GM12878 (cell line): Measurements from ENCODE around the gene PLIN3. TPM values are rescaled to one million over a fixed set of nuclear protein-coding genes. Genes with fewer than 3 reads are reported as not detected.
A peak's percentile ranks its signal among the peaks of the same experiment; 100 is the strongest.

Source experiments
- ESRRA ChIP-seq: IDR thresholded peaks from 2 replicates; pipeline ENCODE4 v1.6.1; 2012; ENCODE audit warnings: mild to moderate bottlenecking, low read length, improper control_type of control experiment
- NFIC ChIP-seq: IDR thresholded peaks from 2 replicates; pipeline ENCODE4 v1.6.1; 2012; ENCODE audit warnings: low read depth, mild to moderate bottlenecking, inconsistent platforms, low read length, moderate library complexity
- PAX5 ChIP-seq: IDR thresholded peaks from 2 replicates; pipeline ENCODE4 v1.6.1; 2011; ENCODE audit warnings: low read depth, low read length, borderline replicate concordance
- PKNOX1 ChIP-seq: fragments of 450-650 bp; IDR thresholded peaks from 2 replicates; pipeline ENCODE4 v1.6.1; 2016; ENCODE audit warnings: mild to moderate bottlenecking
- PML ChIP-seq: IDR thresholded peaks from 2 replicates; pipeline ENCODE4 v1.6.1; 2012; ENCODE audit warnings: low read length, inconsistent platforms
- SIN3A ChIP-seq: IDR thresholded peaks from 2 replicates; pipeline ENCODE4 v1.6.1; 2012; ENCODE audit warnings: low read depth, low read length, improper control_type of control experiment
- SMARCA5 ChIP-seq: fragments of 450-650 bp; IDR thresholded peaks from 2 replicates; pipeline ENCODE4 v1.6.1; 2017; ENCODE audit warnings: mild to moderate bottlenecking
- SP1 ChIP-seq: IDR thresholded peaks from one replicate; pipeline ENCODE4 v1.6.1; 2011; ENCODE audit warnings: low read depth, low read length
- YY1 ChIP-seq: IDR thresholded peaks from 2 replicates; pipeline ENCODE4 v1.6.1; 2011; ENCODE audit warnings: low read depth, mild to moderate bottlenecking, low read length
- ZNF24 ChIP-seq: fragments of 450-650 bp; IDR thresholded peaks from 2 replicates; pipeline ENCODE4 v1.6.1; 2017; ENCODE audit warnings: antibody characterized with exemption, mild to moderate bottlenecking
- ZNF274 ChIP-seq: IDR thresholded peaks from one replicate; pipeline ENCODE4 v1.8.0; 2011; ENCODE audit not compliant: insufficient read length, insufficient read depth
- polyA plus RNA-seq, 11 experiments: library from polyadenylated mRNA; depleted of rRNA in 4 of 11; unstranded in 6 of 11; stranded (reverse) in 5 of 11; fragments of >200 nt; fragmentation: Nextera tagmentation in 4 of 11; fragmentation: Illumina TruSeq in 1 of 11; extraction: Ambion mirVana in 4 of 11; extraction: Trizol in 1 of 11; gene quantifications; 1 replicate in 1 of 11; 2 replicates in 10 of 11; pipeline versions ENCODE4 v1.2.1 to v1.2.3, GENCODE V29; 2011 to 2016; ENCODE audit warnings: inconsistent platforms in 2 of 11, missing spikeins in 2 of 11, low read depth in 1 of 11
- total RNA-seq, 4 experiments: library from RNA; depleted of rRNA in 3 of 4; stranded (reverse); fragments of >200 nt in 3 of 4; fragmentation: Illumina TruSeq in 1 of 4; extraction: Trizol in 1 of 4; gene quantifications; 2 replicates each; pipeline versions ENCODE4 v1.2.1 to v1.2.3, GENCODE V29; 2013 to 2021
- TF ChIP-seq, protein P1 (sequence below): fragments of 450-650 bp; IDR thresholded peaks from 2 replicates; pipeline ENCODE4 v1.6.1; 2017; ENCODE audit warnings: low read depth, mild to moderate bottlenecking, moderate library complexity
- TF ChIP-seq, protein P2 (sequence below): fragments of 450-650 bp; IDR thresholded peaks from 2 replicates; pipeline ENCODE4 v1.6.1; 2014; ENCODE audit warnings: mild to moderate bottlenecking
- TF ChIP-seq, protein P3 (sequence below): fragments of 450-650 bp; IDR thresholded peaks from 2 replicates; pipeline ENCODE4 v1.6.1; 2018; ENCODE audit warnings: mild to moderate bottlenecking, low read depth, moderate library complexity; ENCODE audit not compliant: partially characterized antibody
- TF ChIP-seq, protein P4 (sequence below): fragments of 450-650 bp; IDR thresholded peaks from 2 replicates; pipeline ENCODE4 v1.6.1; 2016; ENCODE audit warnings: mild to moderate bottlenecking, moderate library complexity, borderline replicate concordance

The PLIN3 gene
- total and polyA plus RNA-seq, 10 of the 15 experiments (the other 5 are each of a cell fraction or from before 2014, with no cell fraction given), result 7.7 to 71.4 (median 66.8) TPM

GRCh38 chr19:4814625-4815425 lies 52.6 kb downstream of the PLIN3 start (continued):
- TF ChIP-seq, protein P1, sequence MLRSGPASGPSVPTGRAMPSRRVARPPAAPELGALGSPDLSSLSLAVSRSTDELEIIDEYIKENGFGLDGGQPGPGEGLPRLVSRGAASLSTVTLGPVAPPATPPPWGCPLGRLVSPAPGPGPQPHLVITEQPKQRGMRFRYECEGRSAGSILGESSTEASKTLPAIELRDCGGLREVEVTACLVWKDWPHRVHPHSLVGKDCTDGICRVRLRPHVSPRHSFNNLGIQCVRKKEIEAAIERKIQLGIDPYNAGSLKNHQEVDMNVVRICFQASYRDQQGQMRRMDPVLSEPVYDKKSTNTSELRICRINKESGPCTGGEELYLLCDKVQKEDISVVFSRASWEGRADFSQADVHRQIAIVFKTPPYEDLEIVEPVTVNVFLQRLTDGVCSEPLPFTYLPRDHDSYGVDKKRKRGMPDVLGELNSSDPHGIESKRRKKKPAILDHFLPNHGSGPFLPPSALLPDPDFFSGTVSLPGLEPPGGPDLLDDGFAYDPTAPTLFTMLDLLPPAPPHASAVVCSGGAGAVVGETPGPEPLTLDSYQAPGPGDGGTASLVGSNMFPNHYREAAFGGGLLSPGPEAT, result no peak
- TF ChIP-seq NFIC, result no peak
- no peak for TF ChIP-seq SP1
- TF ChIP-seq PAX5, result no peak
- no peak for TF ChIP-seq SMARCA5
- peak; percentile 100 for TF ChIP-seq ZNF24
- TF ChIP-seq SIN3A, result no peak
- TF ChIP-seq, protein P2, sequence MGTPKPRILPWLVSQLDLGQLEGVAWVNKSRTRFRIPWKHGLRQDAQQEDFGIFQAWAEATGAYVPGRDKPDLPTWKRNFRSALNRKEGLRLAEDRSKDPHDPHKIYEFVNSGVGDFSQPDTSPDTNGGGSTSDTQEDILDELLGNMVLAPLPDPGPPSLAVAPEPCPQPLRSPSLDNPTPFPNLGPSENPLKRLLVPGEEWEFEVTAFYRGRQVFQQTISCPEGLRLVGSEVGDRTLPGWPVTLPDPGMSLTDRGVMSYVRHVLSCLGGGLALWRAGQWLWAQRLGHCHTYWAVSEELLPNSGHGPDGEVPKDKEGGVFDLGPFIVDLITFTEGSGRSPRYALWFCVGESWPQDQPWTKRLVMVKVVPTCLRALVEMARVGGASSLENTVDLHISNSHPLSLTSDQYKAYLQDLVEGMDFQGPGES, result no peak
- no peak for TF ChIP-seq ZNF274
- peak; percentile 38; the same call in 1 of the 2 replicates for TF ChIP-seq PKNOX1
- no peak for TF ChIP-seq YY1
- peak; percentile 40; the same call in 1 of the 2 replicates for TF ChIP-seq PML
- TF ChIP-seq, protein P3, sequence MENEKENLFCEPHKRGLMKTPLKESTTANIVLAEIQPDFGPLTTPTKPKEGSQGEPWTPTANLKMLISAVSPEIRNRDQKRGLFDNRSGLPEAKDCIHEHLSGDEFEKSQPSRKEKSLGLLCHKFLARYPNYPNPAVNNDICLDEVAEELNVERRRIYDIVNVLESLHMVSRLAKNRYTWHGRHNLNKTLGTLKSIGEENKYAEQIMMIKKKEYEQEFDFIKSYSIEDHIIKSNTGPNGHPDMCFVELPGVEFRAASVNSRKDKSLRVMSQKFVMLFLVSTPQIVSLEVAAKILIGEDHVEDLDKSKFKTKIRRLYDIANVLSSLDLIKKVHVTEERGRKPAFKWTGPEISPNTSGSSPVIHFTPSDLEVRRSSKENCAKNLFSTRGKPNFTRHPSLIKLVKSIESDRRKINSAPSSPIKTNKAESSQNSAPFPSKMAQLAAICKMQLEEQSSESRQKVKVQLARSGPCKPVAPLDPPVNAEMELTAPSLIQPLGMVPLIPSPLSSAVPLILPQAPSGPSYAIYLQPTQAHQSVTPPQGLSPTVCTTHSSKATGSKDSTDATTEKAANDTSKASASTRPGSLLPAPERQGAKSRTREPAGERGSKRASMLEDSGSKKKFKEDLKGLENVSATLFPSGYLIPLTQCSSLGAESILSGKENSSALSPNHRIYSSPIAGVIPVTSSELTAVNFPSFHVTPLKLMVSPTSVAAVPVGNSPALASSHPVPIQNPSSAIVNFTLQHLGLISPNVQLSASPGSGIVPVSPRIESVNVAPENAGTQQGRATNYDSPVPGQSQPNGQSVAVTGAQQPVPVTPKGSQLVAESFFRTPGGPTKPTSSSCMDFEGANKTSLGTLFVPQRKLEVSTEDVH, result no peak
- no peak for TF ChIP-seq ESRRA
- TF ChIP-seq, protein P4, sequence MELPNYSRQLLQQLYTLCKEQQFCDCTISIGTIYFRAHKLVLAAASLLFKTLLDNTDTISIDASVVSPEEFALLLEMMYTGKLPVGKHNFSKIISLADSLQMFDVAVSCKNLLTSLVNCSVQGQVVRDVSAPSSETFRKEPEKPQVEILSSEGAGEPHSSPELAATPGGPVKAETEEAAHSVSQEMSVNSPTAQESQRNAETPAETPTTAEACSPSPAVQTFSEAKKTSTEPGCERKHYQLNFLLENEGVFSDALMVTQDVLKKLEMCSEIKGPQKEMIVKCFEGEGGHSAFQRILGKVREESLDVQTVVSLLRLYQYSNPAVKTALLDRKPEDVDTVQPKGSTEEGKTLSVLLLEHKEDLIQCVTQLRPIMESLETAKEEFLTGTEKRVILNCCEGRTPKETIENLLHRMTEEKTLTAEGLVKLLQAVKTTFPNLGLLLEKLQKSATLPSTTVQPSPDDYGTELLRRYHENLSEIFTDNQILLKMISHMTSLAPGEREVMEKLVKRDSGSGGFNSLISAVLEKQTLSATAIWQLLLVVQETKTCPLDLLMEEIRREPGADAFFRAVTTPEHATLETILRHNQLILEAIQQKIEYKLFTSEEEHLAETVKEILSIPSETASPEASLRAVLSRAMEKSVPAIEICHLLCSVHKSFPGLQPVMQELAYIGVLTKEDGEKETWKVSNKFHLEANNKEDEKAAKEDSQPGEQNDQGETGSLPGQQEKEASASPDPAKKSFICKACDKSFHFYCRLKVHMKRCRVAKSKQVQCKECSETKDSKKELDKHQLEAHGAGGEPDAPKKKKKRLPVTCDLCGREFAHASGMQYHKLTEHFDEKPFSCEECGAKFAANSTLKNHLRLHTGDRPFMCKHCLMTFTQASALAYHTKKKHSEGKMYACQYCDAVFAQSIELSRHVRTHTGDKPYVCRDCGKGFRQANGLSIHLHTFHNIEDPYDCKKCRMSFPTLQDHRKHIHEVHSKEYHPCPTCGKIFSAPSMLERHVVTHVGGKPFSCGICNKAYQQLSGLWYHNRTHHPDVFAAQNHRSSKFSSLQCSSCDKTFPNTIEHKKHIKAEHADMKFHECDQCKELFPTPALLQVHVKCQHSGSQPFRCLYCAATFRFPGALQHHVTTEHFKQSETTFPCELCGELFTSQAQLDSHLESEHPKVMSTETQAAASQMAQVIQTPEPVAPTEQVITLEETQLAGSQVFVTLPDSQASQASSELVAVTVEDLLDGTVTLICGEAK, result no peak
- TF ChIP-seq, all 136 proteins: peak for 13
